Renal pelvis (tissue), 12 donors: Measurements from ENCODE around the gene METTL23. TPM values are rescaled to one million over a fixed set of nuclear protein-coding genes. Genes with fewer than 3 reads are reported as not detected.
A peak's percentile ranks its signal among the peaks of the same experiment; 100 is the strongest.

Experiments used
- DNase-seq: peaks from one replicate; pipeline ENCODE4 v3.0.0-alpha.2; 2013
- long read RNA-seq, 16 experiments: transcript quantifications; one replicate each; lab custom pipeline, GENCODE V29; 2026
- polyA plus RNA-seq, 3 donors: library from polyadenylated mRNA; unstranded; fragments of 120-200 nt; gene quantifications; one replicate each; pipeline ENCODE4 v1.2.1, GENCODE V29; 2013; ENCODE audit not compliant: insufficient read length in 3 of 3

Gene METTL23
- 10 to 100 TPM; 39.0 to 41.6 (median 40.0) TPM for polyA plus RNA-seq
- long read RNA-seq, donor 1, partial matches to known transcripts = 0 of 11 reads
- long read RNA-seq, donor 1, other reads (novel, unspliced or antisense) = 0 of 11 reads
- long read RNA-seq, donor 2, partial matches to known transcripts = 0 of 12 reads
- long read RNA-seq, donor 2, other reads (novel, unspliced or antisense) = 0 of 12 reads
- long read RNA-seq, donor 3, transcript METTL23-204 (4 exons, 904 nt) = major isoform, 8 of 19 reads
- long read RNA-seq, donor 3, partial matches to known transcripts = 0 of 19 reads
- long read RNA-seq, donor 3, other reads (novel, unspliced or antisense) = 0 of 19 reads
- long read RNA-seq, donor 4, partial matches to known transcripts = 0 of 13 reads
- long read RNA-seq, donor 4, other reads (novel, unspliced or antisense) = 0 of 13 reads
- long read RNA-seq, donor 5, partial matches to known transcripts = 0 of 8 reads
- long read RNA-seq, donor 5, other reads (novel, unspliced or antisense) = 0 of 8 reads
- long read RNA-seq, donor 6, partial matches to known transcripts = 0 of 11 reads
- long read RNA-seq, donor 6, other reads (novel, unspliced or antisense) = 0 of 11 reads
- long read RNA-seq, donor 7, transcript METTL23-204 (4 exons, 904 nt) = major isoform, 7 of 213 reads
- long read RNA-seq, donor 7, partial matches to known transcripts = 84 of 213 reads
- long read RNA-seq, donor 7, other reads (novel, unspliced or antisense) = 116 of 213 reads
- long read RNA-seq, donor 8, partial matches to known transcripts = 0 of 6 reads
- long read RNA-seq, donor 8, other reads (novel, unspliced or antisense) = 0 of 6 reads
- long read RNA-seq, donor 9, transcript METTL23-201 (5 exons, 1,155 nt) = minor isoform, 5 of 21 reads
- long read RNA-seq, donor 9, transcript METTL23-212 (4 exons, 1,006 nt) = major isoform, 6 of 21 reads
- long read RNA-seq, donor 9, partial matches to known transcripts = 0 of 21 reads
- long read RNA-seq, donor 9, other reads (novel, unspliced or antisense) = 0 of 21 reads
- long read RNA-seq, donor 10, transcript METTL23-204 (4 exons, 904 nt) = major isoform, 5 of 9 reads
- long read RNA-seq, donor 10, partial matches to known transcripts = 0 of 9 reads
- long read RNA-seq, donor 10, other reads (novel, unspliced or antisense) = 0 of 9 reads
- long read RNA-seq, donor 11, partial matches to known transcripts = 0 of 14 reads
- long read RNA-seq, donor 11, other reads (novel, unspliced or antisense) = 0 of 14 reads
- long read RNA-seq, donor 12, transcript METTL23-201 (5 exons, 1,155 nt) = major isoform, 10 of 22 reads
- long read RNA-seq, donor 12, transcript METTL23-212 (4 exons, 1,006 nt) = minor isoform, 5 of 22 reads
- long read RNA-seq, donor 12, partial matches to known transcripts = 0 of 22 reads
- long read RNA-seq, donor 12, other reads (novel, unspliced or antisense) = 0 of 22 reads
- long read RNA-seq, donor 13, partial matches to known transcripts = 30 of 38 reads
- long read RNA-seq, donor 13, other reads (novel, unspliced or antisense) = 0 of 38 reads
- long read RNA-seq, donor 14 = 0 reads
- long read RNA-seq, donor 15 = 0 reads
- long read RNA-seq, donor 16, transcript METTL23-215 (5 exons, 1,171 nt) = minor isoform, 5 of 319 reads
- long read RNA-seq, donor 16, transcript METTL23-212 (4 exons, 1,006 nt) = minor isoform, 8 of 319 reads
- long read RNA-seq, donor 16, transcript METTL23-204 (4 exons, 904 nt) = major isoform, 10 of 319 reads
- long read RNA-seq, donor 16, partial matches to known transcripts = 87 of 319 reads
- long read RNA-seq, donor 16, other reads (novel, unspliced or antisense) = 203 of 319 reads

GRCh38 chr17:76726776-76727718 is at the start of gene METTL23:
METTL23 (plus strand) TSS chr17:76726839; CDS start chr17:76729711, 2,872 bp downstream.
- DNase-seq = no peak

- no peak for DNase-seq
These were observed 49.2 kb upstream of the METTL23 start for GRCh38 chr17:76677406-76677805.

DNA sequence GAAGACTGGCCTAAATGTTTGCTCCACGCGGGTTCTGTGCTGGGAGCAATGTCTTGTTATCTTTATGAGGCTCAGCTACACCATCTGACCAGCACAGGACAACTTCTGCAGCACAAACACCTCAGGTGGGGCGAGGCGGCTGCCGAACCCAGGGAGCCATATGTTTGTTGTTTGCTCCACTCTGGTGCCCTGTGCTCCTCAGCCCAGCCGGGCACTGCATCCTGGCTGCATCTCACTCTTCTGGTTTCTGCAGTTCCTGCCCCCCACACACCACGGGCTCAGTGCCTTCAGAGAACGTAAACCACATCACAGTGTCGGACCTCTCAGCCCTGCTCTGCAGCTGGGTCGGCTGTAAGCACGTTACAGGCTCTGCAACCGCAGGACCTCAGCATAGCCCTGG is 48.3 kb upstream of the METTL23 start:
- no peak for DNase-seq

DNA sequence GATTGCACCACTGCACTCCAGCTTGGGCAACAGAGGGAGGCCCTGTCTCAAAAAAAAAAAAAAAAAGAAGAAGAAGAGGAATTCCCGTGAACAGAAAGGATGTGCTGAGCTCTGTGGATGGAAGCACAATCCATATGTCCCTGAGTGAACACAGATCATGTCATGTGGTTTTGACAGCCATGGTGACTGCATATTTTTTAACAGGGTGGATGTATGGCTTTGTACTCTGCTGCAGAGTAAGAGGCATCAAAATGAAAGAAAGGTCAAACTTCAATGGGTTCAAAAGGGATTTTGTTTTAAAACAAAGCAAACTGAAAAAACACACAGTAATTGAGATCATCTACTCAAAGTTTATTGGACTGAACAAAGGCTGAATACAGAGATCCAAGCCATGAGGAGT is 47.4 kb upstream of the METTL23 start:
- no peak for DNase-seq

GRCh38 chr17:76681222-76682137 is 45.2 kb upstream of the METTL23 start:
- DNase-seq = peak; percentile 80

GRCh38 chr17:76682296-76682695 is 44.3 kb upstream of the METTL23 start:
- DNase-seq = no peak

DNA sequence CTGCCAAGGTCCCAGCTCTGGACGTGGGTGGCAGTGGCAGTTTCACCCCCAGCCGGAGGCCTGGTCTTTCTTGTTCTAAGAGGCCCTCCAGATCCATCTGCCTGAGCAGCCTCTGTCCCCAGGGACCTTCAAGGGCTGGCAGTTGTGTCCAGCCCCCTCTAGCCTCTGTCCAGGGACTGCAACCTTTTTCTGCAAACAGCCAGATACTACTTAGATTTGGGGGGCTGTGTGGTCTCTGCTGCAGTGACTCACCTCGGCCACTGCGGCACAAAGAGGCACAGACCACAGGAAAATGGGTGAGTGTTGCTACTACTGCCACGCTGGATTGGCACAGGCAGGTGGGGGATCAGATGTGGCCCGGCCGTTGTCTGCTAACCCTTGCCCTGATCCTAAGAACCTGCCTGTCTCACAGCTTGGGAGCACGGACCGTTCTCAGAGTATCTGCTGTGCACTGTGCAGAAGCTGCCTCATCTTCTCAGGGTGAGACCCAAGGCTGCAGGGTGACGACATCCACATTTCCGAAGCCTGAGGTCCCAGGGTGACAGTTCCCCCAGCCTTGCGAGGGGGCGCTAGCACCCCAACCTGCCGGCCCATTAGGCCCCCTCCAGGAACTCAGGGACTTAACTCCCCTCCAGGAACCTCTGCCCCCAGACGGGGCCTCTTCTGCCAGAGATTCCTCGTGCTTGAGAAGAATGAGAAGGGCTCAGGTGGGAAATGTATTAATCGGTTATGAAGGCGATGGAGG is 43.5 kb upstream of the METTL23 start:
- no peak for DNase-seq

GRCh38 chr17:76683921-76684745 is 42.5 kb upstream of the METTL23 start:
- DNase-seq = no peak

- no peak for DNase-seq
These were observed 41.9 kb upstream of the METTL23 start for GRCh38 chr17:76684756-76685155.

GRCh38 chr17:76685366-76685765 is 41.3 kb upstream of the METTL23 start:
- DNase-seq = no peak

GRCh38 chr17:76685846-76686245 is 40.8 kb upstream of the METTL23 start:
- DNase-seq = no peak

DNA sequence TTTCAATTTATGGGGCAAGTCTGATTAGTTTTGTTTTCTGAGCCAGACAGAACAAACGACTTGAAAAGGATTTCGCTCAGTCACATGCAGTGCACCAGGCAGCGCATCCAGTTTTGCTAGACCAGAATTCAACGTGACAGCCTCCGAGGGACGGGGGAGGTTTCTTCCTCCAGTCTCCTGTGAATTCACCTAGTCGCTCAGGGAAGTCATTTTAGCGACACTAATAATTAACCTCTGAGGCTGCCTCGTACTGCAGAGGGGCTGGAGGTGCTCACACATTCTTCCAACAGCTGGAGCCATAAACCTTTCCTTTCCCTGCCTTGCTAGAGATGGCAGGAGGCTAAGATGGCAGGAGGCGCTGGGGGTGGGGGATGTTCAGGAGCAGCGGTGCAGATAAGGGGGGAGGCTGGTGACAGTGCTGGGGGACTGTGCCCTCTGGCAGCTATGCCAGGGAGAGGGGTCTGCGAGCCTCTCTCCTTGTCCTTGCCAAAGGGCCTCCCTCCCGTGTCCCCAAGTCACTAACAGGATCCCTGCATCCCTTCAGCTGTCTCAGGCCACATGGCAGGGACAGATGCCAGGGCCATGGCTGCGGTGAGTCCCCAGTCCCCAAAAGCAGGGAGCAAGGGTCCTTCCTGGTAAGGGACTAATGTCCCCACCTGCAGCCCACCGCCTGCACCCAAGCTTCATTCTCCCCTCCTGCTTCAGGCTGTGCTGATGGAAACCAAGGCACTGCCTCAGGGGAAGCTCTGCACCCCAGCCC is 39.9 kb upstream of the METTL23 start:
- peak; percentile 85 for DNase-seq

- DNase-seq = no peak
These were observed 39.1 kb upstream of the METTL23 start for GRCh38 chr17:76687298-76688164.

- no peak for DNase-seq
These were observed 38.4 kb upstream of the METTL23 start for GRCh38 chr17:76688165-76688622.

GRCh38 chr17:76689859-76690258 is 36.8 kb upstream of the METTL23 start:
- no peak for DNase-seq
